Measurements from ENCODE around the gene ARF5.

The ARF5 gene

GRCh38 chr7:127589896-127590295 is 1.7 kb downstream of the ARF5 start:
- FAIRE-seq, result no peak

DNA sequence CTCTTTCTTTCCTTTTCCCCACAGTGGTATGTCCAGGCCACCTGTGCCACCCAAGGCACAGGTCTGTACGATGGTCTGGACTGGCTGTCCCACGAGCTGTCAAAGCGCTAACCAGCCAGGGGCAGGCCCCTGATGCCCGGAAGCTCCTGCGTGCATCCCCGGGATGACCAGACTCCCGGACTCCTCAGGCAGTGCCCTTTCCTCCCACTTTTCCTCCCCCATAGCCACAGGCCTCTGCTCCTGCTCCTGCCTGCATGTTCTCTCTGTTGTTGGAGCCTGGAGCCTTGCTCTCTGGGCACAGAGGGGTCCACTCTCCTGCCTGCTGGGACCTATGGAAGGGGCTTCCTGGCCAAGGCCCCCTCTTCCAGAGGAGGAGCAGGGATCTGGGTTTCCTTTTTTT is 3.0 kb downstream of the ARF5 start:
- FAIRE-seq, result no peak

GRCh38 chr7:127591591-127591990 is 3.4 kb downstream of the ARF5 start:
- no peak for FAIRE-seq

DNA sequence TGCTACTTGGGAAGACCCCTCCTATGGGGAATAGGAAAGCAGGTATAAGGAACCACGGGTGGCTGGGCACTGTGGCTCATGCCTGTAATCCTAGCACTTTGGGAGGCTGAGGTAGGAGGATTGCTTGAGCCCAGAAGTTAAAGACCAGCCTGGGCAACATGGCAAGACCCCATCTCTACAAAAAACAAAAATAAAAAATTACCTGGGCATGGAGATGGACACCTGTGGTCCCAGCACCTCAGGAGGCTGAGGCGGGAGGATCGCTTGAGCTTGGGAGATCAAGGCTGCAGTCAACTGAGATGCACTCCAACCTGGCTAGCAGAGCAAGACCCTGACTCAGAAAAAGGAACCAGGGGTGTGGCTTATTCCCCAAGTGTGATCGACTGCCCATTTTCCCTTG is 4.3 kb downstream of the ARF5 start:
- no peak for FAIRE-seq

DNA sequence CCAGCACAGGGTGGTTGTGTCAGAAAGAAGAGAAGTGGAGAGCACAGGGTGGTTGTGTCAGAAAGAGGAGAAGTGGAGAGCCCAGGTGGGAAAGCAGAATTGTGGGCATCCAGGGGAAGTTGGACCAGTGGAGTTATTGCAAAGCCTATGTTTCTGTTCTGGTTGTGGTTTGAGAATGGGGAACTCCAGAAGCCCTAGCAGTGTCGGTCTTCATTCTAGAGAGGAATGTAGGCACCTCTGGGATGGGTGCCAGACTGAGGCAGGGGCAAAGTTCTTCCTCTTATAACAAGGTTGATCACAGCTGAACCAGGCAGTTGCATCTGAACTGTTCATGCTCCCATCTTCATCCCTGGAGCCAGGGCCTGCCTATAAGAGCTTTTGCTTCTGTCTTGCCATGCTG is 6.3 kb downstream of the ARF5 start:
- no peak for FAIRE-seq

DNA sequence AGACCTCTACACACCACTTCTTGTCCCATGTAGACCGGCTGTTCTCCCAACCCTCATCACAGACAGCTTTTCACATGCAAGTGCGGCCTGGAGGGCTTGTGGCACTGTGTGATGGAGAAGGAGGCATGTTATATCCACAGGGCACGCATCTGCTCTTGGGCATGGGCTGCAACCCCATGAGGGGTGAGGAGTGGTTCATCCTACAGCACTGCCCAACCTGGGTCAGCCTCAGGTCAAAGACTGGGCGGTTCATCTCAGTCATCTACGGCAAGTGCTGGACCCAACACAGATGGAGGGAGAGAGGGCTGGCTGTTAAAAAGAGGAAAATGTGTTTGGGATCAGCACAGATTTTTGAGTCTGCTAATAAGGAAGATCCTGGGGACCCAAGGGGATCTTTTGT is 7.5 kb downstream of the ARF5 start:
- FAIRE-seq, result no peak

DNA sequence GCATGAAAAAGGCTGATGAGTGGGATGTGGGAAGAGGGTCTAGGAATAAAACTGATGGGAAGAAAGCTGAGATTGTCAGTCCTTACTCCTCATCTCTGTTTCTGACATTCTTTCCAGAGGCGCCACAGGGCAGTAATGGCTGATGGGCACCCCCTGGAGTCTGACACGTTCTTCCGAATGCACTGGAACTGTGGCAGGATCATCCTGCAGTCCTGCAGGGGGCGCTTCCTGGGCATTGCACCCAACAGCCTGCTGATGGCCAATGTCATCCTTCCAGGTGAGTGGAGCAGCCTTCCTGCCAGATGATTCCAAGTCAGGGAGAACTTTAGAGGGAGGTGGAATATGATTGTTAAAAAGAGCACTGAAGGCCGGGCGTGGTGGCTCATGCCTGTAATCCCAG is 10.1 kb downstream of the ARF5 start:
- FAIRE-seq, result no peak

GRCh38 chr7:127600885-127601284 is 12.7 kb downstream of the ARF5 start:
- no peak for FAIRE-seq

GRCh38 chr7:127608446-127608845 is 20.2 kb downstream of the ARF5 start:
- no peak for FAIRE-seq

DNA sequence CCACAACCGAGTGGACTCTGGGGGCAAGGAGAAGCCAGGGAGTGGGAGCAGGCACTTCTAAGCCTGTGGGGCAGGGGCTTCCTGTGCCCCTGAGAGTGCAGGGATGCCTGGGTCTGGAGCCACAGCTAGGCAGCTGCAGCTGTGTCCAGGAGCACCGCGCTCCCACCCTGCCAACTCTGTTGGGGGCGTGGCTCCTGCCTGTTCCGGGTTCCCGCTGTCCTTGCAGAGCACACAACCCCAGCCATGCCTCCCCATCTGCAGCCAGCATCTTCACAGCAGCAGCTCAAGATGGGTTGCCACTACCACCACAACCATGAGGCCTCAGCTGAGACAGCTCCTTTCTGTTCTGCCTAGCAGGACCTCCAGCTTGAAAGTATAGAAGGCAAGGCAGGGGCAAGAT is 21.1 kb downstream of the ARF5 start:
- FAIRE-seq, result no peak

GRCh38 chr7:127612263-127612662 is 24.1 kb downstream of the ARF5 start:
- FAIRE-seq, result no peak

- no peak for FAIRE-seq
These were observed 28.5 kb downstream of the ARF5 start for GRCh38 chr7:127616724-127617123.

DNA sequence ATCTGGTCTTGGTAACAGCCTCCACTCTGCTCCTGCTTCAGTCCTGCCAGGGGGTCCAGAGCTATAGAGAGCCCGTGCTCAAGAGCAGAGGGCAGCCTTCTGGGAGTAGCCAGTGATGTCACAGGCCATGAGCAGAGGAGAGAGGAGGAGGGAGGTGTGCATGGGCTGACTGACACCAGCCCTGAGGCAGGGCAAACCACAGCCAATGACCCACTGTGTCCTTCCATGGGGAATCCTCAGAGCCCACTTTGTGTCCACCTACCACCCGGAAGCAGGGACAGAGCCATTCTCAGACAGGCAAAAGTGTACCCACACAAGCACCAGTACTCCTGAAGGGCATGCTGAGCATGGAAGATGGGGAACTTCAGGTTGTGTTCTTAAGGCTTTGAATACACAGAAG is 29.8 kb downstream of the ARF5 start, which contains the start of gene PAX4:
TSS of gene PAX4 (minus strand) at position 101 of the 400 bp plus-strand sequence. CDS start 2,214 bp downstream, outside the sequence.
- no peak for FAIRE-seq

- FAIRE-seq, result no peak
These were observed 30.6 kb downstream of the ARF5 start for GRCh38 chr7:127618775-127619174.

DNA sequence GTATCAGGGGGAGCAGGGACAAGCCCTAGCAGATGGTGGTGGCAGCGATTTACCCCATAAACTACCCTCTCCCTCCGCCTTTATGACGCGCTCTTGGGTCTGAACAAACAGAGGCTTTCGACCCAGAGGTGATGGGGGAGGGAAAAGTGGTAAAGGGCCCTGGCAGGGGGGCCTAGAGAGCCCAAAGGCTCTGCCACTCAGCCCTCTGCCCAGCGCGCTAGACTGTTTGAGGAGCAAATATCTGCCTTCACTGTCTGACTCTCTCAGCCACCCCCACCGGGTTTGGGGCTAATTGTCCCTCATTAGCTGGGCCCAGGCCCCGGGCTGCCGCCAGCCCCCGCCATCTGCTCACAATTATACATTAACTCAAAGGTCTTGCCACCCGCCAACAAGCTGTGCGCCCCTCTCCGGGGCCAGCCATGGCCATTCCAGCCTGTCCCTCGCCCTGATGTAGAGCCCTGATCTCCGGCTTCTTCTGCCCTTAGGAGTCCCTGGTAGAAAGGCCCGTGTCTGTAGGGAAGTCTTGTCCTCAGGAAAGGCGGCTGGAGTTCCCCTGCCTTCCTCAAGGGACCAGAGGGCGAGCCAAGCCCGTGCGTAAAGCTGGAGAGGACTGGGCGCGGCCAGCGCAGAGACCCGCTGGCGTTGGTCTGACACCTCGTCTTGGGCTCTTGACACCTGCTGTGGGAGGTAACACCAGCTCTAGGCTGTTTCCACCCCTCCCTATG is 31.6 kb downstream of the ARF5 start:
- no peak for FAIRE-seq

- no peak for FAIRE-seq
These were observed 32.4 kb downstream of the ARF5 start for GRCh38 chr7:127620406-127621233.

GRCh38 chr7:127625331-127625730 is 37.1 kb downstream of the ARF5 start:
- FAIRE-seq, result peak; percentile 37

- FAIRE-seq, result no peak
These were observed 40.2 kb downstream of the ARF5 start for GRCh38 chr7:127628445-127628844.

- no peak for FAIRE-seq
These were observed 41.1 kb downstream of the ARF5 start for GRCh38 chr7:127629268-127629854.

GRCh38 chr7:127632276-127632910 is 44.2 kb downstream of the ARF5 start:
- no peak for FAIRE-seq

GRCh38 chr7:127635659-127636285 is 47.6 kb downstream of the ARF5 start:
- FAIRE-seq, result no peak

GRCh38 chr7:127638197-127638596 is 50.0 kb downstream of the ARF5 start:
- FAIRE-seq, result no peak

All from A204.1 (cell line).